H9 (cell line): Measurements from ENCODE around the gene PLEKHA5. TPM values are rescaled to one million over a fixed set of nuclear protein-coding genes. Genes with fewer than 3 reads are reported as not detected.
A peak's percentile ranks its signal among the peaks of the same experiment; 100 is the strongest.

Source experiments
- DNase-seq: peaks from one replicate; pipeline ENCODE4 v3.0.0-alpha.2; 2017
- H2AFZ ChIP-seq: one replicate; pipeline ENCODE4 v1.6.1; 2013; ENCODE audit warnings: mild to moderate bottlenecking, low read length, control low read depth, moderate library complexity
- H2AK5ac ChIP-seq: 2 replicates; pipeline ENCODE4 v1.6.1; 2013; ENCODE audit warnings: low read length, control low read depth, mixed read lengths; ENCODE audit not compliant: insufficient read length
- H2BK120ac ChIP-seq: one replicate; pipeline ENCODE4 v1.6.1; 2013; ENCODE audit warnings: low read depth, mild to moderate bottlenecking, low read length, control low read depth, inconsistent platforms; ENCODE audit not compliant: poor library complexity, severe bottlenecking
- H2BK12ac ChIP-seq: 2 replicates; pipeline ENCODE4 v1.6.1; 2013; ENCODE audit warnings: low read length, control low read depth, mixed read lengths, low read depth; ENCODE audit not compliant: insufficient read length
- H2BK15ac ChIP-seq: 2 replicates; pipeline ENCODE4 v1.6.1; 2013; ENCODE audit warnings: low read depth, low read length, control low read depth
- H2BK20ac ChIP-seq: one replicate; pipeline ENCODE4 v1.6.1; 2013; ENCODE audit warnings: low read depth, mild to moderate bottlenecking, low read length, control low read depth, inconsistent platforms; ENCODE audit not compliant: poor library complexity, severe bottlenecking
- H2BK5ac ChIP-seq: 2 replicates; pipeline ENCODE4 v1.6.1; 2013; ENCODE audit warnings: low read length, control low read depth, mixed read lengths; ENCODE audit not compliant: insufficient read length
- H3K14ac ChIP-seq: 2 replicates; pipeline ENCODE4 v1.6.1; 2013; ENCODE audit warnings: low read length, control low read depth; ENCODE audit not compliant: insufficient read depth
- H3K18ac ChIP-seq: 2 replicates; pipeline ENCODE4 v1.6.1; 2013; ENCODE audit warnings: low read depth, mild to moderate bottlenecking, mixed read lengths, low read length, control low read depth; ENCODE audit not compliant: insufficient read length
- H3K23ac ChIP-seq: 2 replicates; pipeline ENCODE4 v1.6.1; 2013; ENCODE audit warnings: low read length, control low read depth, mixed read lengths, low read depth; ENCODE audit not compliant: insufficient read length
- H3K23me2 ChIP-seq: 2 replicates; pipeline ENCODE4 v1.6.1; 2013; ENCODE audit warnings: low read depth, mild to moderate bottlenecking, mixed read lengths, low read length, control low read depth; ENCODE audit not compliant: insufficient read length, poor library complexity, severe bottlenecking
- H3K27ac ChIP-seq: 2 replicates; pipeline ENCODE4 v1.5.1; 2013; ENCODE audit warnings: low read length, control low read depth, mixed read lengths, low read depth; ENCODE audit not compliant: insufficient read length
- H3K27me3 ChIP-seq: 2 replicates; pipeline ENCODE4 v1.6.1; 2013; ENCODE audit warnings: low read length, control low read depth, inconsistent platforms; ENCODE audit not compliant: insufficient read depth
- H3K4ac ChIP-seq: 2 replicates; pipeline ENCODE4 v1.6.1; 2013; ENCODE audit warnings: low read depth, mild to moderate bottlenecking, control low read depth, inconsistent platforms, low read length, moderate library complexity
- H3K4me1 ChIP-seq: 2 replicates; pipeline ENCODE4 v1.6.1; 2013; ENCODE audit warnings: low read length, control low read depth, inconsistent platforms; ENCODE audit not compliant: insufficient read depth
- H3K4me2 ChIP-seq: 2 replicates; pipeline ENCODE4 v1.6.1; 2013; ENCODE audit warnings: low read length, control low read depth, mixed read lengths; ENCODE audit not compliant: insufficient read length, insufficient read depth
- H3K56ac ChIP-seq: 2 replicates; pipeline ENCODE4 v1.6.1; 2013; ENCODE audit warnings: low read depth, mild to moderate bottlenecking, mixed read lengths, low read length, control low read depth; ENCODE audit not compliant: insufficient read length
- H3K79me1 ChIP-seq: 2 replicates; pipeline ENCODE4 v1.6.1; 2013; ENCODE audit warnings: low read depth, mild to moderate bottlenecking, moderate library complexity, low read length, control low read depth, inconsistent platforms; ENCODE audit not compliant: insufficient read depth, poor library complexity, severe bottlenecking
- H3K79me2 ChIP-seq: 2 replicates; pipeline ENCODE4 v1.6.1; 2013; ENCODE audit warnings: low read length, control low read depth, inconsistent platforms; ENCODE audit not compliant: insufficient read depth
- H3K9ac ChIP-seq: 2 replicates; pipeline ENCODE4 v1.6.1; 2013; ENCODE audit warnings: low read length, control low read depth, mixed read lengths; ENCODE audit not compliant: insufficient read length; ENCODE audit errors: extremely low read depth
- H3K9me3 ChIP-seq: one replicate; pipeline ENCODE4 v1.6.1; 2013; ENCODE audit warnings: low read depth, low read length, inconsistent platforms; ENCODE audit not compliant: control insufficient read depth
- H3T11ph ChIP-seq: one replicate; pipeline ENCODE4 v1.6.1; 2013; ENCODE audit warnings: mild to moderate bottlenecking, low read length, control low read depth, inconsistent platforms
- H4K20me1 ChIP-seq: one replicate; pipeline ENCODE4 v1.6.1; 2013; ENCODE audit not compliant: control insufficient read depth, insufficient read length, insufficient read depth
- H4K5ac ChIP-seq: 2 replicates; pipeline ENCODE4 v1.6.1; 2013; ENCODE audit warnings: low read depth, mild to moderate bottlenecking, mixed read lengths, low read length, control low read depth; ENCODE audit not compliant: insufficient read length
- H4K8ac ChIP-seq: replicated peaks from 2 replicates; pipeline ENCODE4 v1.6.1; 2013; ENCODE audit warnings: low read length, control low read depth, mixed read lengths, low read depth; ENCODE audit not compliant: insufficient read length
- H4K91ac ChIP-seq: 2 replicates; pipeline ENCODE4 v1.6.1; 2013; ENCODE audit warnings: low read depth, mild to moderate bottlenecking, moderate library complexity, mixed read lengths, low read length, control low read depth; ENCODE audit not compliant: insufficient read length
- H3K27ac Mint-ChIP-seq, 3 experiments: 2 replicates in 2 of 3; 3 replicates in 1 of 3; pipeline ENCODE4 v1.8.0; 2020 to 2021; ENCODE audit warnings: mixed read lengths in 3 of 3, mild to moderate bottlenecking in 1 of 3, moderate library complexity in 1 of 3
- H3K27me3 Mint-ChIP-seq: 2 replicates; pipeline ENCODE4 v1.8.0; 2021; ENCODE audit warnings: low read depth, mild to moderate bottlenecking, moderate library complexity, mixed read lengths
- H3K36me3 Mint-ChIP-seq, 3 experiments: 2 replicates in 2 of 3; 3 replicates in 1 of 3; pipeline ENCODE4 v1.8.0; 2020 to 2021; ENCODE audit warnings: low read depth in 3 of 3, mixed read lengths in 3 of 3; ENCODE audit not compliant: insufficient read depth in 1 of 3
- H3K4me1 Mint-ChIP-seq, 2 experiments: 2 replicates each; pipeline ENCODE4 v1.8.0; 2020; ENCODE audit warnings: mixed read lengths in 2 of 2
- H3K4me3 Mint-ChIP-seq, 2 experiments: 2 replicates in 1 of 2; 3 replicates in 1 of 2; pipeline ENCODE4 v1.8.0; 2020 to 2021; ENCODE audit warnings: mild to moderate bottlenecking in 2 of 2, mixed read lengths in 2 of 2, moderate library complexity in 1 of 2
- H3K9me3 Mint-ChIP-seq, 2 experiments: 2 replicates in 1 of 2; 3 replicates in 1 of 2; pipeline ENCODE4 v1.8.0; 2020; ENCODE audit warnings: mild to moderate bottlenecking in 2 of 2, mixed read lengths in 2 of 2, moderate library complexity in 1 of 2
- WGBS: extraction: QIAGEN DNeasy Blood & Tissue Kit; methylation state at CpG from one replicate; pipeline ENCODE4 v1.1.7; 2013; ENCODE audit warnings: missing lambda C conversion rate, low lambda C conversion rate, mixed read lengths; ENCODE audit not compliant: insufficient read length; ENCODE audit errors: extremely low coverage; 5-methylcytosine and 5-hydroxymethylcytosine counted together
- total RNA-seq: library from RNA; stranded (reverse); gene quantifications from 2 replicates; pipeline ENCODE4 v1.2.1, GENCODE V29; 2021
- TF ChIP-seq, protein P1 (sequence below): fragments of 200-600 bp; sonication (generic); conservative IDR thresholded peaks from 3 replicates; pipeline ENCODE4 v1.8.0; 2021; ENCODE audit warnings: antibody characterized with exemption, mild to moderate bottlenecking

PLEKHA5 gene
- total RNA-seq, 1 experiment from 2014 or later: 86.7 TPM

DNA sequence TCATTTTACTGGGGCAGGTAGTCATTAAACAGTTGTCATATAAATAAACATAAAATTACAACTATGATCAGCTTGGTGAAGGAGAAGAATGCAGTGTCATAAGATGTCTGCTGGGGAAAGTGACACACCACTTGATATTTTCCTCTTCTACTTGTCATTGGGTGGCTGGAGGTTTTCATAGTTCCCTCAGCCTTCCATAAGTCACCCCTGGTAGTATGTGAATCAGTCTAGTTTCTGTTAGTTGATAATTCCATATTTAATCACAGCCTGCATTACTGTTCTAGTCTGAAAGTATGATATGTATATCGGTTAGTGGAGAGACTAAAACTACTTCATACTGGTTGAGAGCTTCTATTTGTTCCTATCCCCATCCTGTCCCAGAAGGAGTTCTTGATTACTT, 38.2 kb downstream of the PLEKHA5 start:
- no peak overlapping the region for H2BK12ac ChIP-seq
- no peak overlapping the region for H2BK15ac ChIP-seq
- Mint-ChIP-seq H3K36me3 (peaks cover 4 to 13% (median 8%) of the 10 kb centered on the region in 3 experiments; a peak in 6 of 7 replicates), H3K9me3 (no peaks in the 10 kb centered on the region), H3K4me1 (peaks cover 60 to 61% of the 10 kb centered on the region in 2 experiments), H3K27ac (peak overlapping the region in 2 of 3 experiments; percentile 0 to 11; a peak in 1 of 7 replicates), H3K4me3 (no peak overlapping the region), H3K27me3 (no peaks in the 10 kb centered on the region)
- TF ChIP-seq, protein P1, sequence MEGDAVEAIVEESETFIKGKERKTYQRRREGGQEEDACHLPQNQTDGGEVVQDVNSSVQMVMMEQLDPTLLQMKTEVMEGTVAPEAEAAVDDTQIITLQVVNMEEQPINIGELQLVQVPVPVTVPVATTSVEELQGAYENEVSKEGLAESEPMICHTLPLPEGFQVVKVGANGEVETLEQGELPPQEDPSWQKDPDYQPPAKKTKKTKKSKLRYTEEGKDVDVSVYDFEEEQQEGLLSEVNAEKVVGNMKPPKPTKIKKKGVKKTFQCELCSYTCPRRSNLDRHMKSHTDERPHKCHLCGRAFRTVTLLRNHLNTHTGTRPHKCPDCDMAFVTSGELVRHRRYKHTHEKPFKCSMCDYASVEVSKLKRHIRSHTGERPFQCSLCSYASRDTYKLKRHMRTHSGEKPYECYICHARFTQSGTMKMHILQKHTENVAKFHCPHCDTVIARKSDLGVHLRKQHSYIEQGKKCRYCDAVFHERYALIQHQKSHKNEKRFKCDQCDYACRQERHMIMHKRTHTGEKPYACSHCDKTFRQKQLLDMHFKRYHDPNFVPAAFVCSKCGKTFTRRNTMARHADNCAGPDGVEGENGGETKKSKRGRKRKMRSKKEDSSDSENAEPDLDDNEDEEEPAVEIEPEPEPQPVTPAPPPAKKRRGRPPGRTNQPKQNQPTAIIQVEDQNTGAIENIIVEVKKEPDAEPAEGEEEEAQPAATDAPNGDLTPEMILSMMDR: no peak
- no peak overlapping the region for H3K18ac ChIP-seq
- H3K4me1 ChIP-seq: peaks cover 3% of the 10 kb centered on the region; the same call in 1 of the 2 replicates
- WGBS: no CpG with 5 or more reads among the region's 1 CpG
- no peak overlapping the region for H4K5ac ChIP-seq
- no peak overlapping the region for H3K23ac ChIP-seq
- H3K79me1 ChIP-seq: no peaks in the 10 kb centered on the region
- H3K56ac ChIP-seq: no peak overlapping the region
- no peak overlapping the region for H4K8ac ChIP-seq
- H3K14ac ChIP-seq: no peak overlapping the region
- H3K4ac ChIP-seq: no peak overlapping the region
- no peak overlapping the region for H4K91ac ChIP-seq
- H3K4me2 ChIP-seq: no peak overlapping the region
- no peak overlapping the region for H2AFZ ChIP-seq
- no peak overlapping the region for H2BK5ac ChIP-seq
- H3K9ac ChIP-seq: no peak overlapping the region
- H4K20me1 ChIP-seq: no peaks in the 10 kb centered on the region
- H3K27ac ChIP-seq: no peak overlapping the region
- H3T11ph ChIP-seq: no peak overlapping the region
- no peaks in the 10 kb centered on the region for H3K27me3 ChIP-seq
- no peaks in the 10 kb centered on the region for H3K23me2 ChIP-seq
- no peak overlapping the region for H2BK120ac ChIP-seq
- peaks cover 17% of the 10 kb centered on the region; the same call in 1 of the 2 replicates for H3K79me2 ChIP-seq
- H3K9me3 ChIP-seq: no peaks in the 10 kb centered on the region
- H2AK5ac ChIP-seq: no peak overlapping the region
- no peak for DNase-seq
- no peak overlapping the region for H2BK20ac ChIP-seq
